HG03457 (cell line): ENCODE data around the gene XBP1.
"Not testable (repeated sequence)": the region's sequence is repeated elsewhere in the genome, so short reads cannot be mapped to it uniquely, and the experiment has no call there.

Source experiments
- ATAC-seq: cut with Tn5 transposase; IDR thresholded peaks from one replicate; pipeline ENCODE4 v1.9.1; 2021; ENCODE audit warnings: moderate number of reproducible peaks; ENCODE audit not compliant: unreplicated experiment

Gene XBP1

DNA sequence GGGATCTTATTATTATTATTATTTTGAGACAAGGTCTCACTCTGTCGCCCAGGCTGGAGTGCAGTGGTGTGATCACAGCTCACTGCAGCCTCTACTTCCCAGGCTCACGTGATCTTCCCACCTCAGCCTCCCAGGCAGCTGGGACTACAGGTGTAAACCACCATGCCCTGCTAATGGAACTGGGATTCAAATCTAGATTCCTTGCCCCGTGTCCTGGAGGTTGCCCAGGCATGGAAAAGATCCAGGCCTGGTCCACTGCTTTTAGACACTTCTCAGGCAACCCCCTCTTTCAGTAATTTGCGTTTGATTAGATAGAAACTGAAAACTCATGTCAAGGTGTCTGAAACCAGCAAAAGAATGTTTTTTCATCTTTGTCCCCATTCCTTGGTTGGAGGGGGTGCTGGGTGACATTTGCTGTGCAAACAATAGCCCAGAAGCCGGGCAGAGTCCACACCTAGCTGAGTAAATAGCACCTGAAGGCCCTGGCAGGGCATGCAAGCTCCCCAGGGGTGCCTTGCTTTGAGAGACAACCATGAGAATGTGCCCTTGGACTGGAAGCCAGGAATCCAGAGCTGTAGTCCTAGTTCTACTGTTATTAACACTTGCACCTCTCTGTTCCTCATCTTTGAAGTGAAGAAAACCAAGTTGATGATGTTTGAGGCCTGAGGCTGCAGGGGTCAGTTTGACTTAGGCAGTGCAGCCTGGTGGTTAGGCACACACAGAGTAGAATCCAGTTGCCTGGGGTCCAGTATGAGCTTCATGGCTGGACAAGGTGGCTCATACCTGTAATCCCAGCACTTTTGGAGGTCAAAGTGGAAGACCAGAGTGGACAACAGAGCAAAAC, 19.1 kb upstream of the XBP1 start:
- no peak for ATAC-seq

DNA sequence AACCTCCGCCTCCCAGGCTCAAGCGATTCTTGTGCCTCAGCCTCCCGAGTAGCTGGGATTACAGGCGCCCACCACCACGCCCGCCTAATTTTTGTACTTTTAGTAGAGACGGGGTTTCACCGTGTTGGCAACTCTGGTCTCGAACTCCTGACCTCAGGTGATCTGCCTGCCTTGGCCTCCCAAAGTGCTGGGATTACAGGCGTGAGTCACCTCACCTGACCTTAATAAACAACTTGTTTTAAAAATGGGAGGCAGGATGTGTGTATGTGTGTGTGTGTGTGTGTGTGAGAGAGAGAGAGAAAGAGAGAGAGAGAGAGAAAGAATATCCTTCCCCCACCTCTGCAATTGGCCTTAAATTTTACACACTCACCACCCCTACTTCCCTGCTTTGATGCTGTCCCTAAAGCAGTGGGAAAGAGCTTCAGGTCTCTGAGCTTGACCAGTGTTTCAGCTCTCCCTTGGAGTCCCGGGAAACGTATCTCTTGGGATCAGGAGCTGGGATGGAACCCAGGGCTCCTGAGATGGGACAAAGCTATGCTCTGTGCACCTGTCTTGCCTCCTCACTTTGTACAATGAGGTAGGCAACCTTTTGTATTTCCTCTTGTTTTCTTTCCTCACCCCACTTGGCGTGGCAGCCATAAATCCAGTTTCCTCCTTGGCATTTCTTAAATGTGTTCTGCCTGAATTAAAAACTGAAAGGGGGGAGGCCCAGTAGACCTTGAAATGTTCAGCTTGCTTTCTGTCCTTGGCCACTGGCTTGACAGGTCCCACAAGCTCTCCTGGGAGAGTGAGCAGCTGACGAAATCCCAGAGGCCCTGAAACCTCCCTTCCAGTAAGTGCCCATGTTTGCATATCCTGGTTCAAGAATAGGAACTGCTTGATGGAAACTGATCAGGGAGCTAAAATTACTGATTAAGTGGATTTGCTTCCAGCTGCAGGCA, 17.8 kb upstream of the XBP1 start:
- no peak for ATAC-seq

DNA sequence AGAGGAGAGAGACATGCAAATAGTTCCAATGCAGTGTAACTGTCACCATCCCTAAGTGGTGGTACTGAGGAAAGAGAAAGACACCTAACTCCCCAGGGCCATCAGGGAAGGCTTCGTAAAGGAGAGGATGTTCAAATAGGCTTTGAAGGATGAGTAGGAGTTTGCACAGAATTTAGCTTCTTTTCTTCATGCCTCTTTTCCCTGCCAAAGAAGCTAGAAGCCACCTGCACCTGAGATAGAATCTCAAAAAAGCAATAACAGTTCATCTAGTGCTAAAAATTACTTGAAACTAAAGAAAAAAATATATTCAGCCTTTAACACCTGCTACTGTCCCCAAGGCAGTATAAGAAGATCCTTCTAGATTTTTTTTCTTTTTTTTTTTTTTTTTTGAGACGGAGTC, 16.7 kb upstream of the XBP1 start:
- ATAC-seq, result no peak

DNA sequence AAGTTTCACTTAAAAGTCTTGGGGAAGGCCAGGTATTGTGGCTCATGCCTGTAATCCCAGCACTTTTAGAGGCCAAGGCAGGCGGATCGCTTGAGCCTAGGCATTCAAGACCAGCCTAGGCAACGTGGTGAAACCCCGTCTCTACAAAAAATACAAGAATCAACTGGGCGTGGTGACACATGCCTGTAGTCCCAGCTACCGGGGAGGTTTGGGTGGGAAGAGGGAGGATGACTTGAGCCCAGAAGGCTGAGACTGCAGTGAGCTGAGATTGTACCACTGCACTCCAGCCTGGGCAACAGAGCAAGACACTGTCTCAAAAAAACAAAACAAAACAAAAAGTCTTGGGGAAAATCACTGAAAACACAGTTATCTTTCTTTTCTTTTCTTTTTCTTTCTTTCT, 15.4 kb upstream of the XBP1 start:
- ATAC-seq, result no peak

DNA sequence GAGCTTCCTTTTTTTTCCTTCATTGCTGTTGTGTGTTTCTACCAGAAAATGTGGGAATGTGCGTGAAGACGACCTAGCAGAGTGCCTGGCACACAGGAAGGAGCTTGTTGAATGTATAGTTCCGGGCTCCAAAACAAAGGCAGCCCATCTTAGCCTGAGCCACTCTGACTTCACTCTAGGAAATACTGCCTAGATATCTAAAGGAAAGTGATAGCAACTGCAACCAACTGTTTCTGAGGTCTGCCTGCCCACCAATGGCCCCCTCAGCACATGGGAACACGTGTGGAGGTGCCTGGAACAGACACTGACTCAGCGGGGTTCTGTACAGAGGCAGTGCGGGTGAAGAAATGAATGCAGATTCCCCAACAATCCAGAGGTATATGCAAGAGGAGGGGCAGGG, 14.7 kb upstream of the XBP1 start:
- ATAC-seq, result no peak

DNA sequence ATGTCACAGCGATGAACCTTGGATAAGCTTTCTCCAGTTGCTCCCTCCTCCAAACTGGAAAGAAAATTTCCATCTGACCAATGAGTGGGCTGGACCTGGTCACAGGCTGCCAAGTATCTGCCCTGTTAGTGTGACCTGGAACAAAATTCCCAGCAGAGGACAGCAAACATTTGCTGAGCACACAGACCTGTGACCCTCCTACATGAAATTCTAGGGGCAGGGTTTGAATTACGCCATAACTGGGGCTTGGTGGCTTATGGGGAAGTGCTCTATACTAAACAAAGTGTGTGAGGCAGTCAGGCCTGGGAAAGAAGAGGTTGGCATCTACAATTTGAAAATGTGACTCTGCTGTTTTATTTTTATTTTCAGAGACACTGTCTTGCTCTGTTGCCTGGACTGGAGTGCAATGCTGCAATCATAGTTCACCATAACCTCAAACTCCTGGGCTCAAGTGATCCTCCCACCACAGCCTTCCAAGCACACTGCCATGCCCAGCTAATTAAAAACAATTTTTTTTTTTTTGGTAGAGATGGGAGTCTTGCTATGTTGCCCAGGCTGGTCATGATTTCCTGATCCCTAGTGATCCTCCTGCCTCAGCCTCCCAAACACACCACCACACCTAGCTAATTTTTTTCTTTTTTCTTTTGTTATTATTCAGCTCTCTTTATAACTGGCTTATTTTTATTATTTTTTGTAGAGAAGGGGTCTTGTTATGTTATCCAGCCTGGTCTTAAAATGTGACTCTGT, 13.6 kb upstream of the XBP1 start:
- no peak for ATAC-seq

DNA sequence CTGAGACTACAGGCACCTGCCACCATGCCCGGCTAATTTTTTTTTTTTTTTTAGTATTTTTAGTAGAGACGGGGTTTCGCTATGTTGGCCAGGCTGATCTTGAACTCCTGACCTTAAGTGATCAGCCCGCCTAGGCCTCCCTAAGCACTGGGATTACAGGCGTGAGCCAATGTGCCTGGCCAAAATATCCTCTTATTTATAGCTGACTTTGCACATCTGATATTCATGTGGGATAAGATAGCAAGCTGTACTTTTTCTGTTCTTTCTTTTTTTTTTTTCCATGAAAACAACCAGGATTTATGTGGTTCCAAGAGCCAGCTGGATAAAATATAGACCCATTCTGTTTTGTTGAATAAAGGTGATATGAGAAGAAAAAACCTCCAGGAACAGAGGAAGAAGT, 12.1 kb upstream of the XBP1 start:
- no peak for ATAC-seq

DNA sequence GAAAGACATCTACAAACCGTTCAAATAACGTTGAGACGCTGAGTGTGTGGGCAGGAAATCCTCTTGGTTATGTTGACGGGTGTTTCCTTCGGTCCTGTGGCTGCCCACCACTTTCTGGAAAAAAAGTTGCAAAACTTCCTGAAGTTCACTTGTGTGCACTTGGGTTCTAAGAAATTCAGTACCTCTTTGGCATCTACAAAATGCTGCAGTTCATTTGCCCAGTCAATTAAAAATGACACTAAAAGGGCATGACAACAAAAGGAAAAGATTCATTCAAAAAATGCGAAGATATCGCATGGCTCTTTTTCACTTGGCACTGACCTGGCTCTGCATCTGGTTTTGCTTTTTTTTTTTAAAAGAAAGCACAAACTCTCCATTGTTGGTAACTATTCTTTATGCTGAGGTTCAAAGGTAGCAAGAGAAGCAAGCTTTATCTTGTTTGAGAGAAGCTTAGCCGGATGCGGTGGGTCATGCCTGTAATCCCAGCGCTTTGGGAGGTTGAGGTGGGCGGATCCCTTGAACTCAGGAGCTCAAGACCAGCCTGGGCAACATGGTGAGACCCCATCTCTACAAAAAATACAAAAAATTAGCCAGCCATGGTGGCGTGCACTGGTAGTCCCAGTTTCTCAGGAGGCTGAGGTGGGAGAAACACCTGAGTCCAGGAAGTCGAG, 10.6 kb upstream of the XBP1 start:
- ATAC-seq, result no peak

DNA sequence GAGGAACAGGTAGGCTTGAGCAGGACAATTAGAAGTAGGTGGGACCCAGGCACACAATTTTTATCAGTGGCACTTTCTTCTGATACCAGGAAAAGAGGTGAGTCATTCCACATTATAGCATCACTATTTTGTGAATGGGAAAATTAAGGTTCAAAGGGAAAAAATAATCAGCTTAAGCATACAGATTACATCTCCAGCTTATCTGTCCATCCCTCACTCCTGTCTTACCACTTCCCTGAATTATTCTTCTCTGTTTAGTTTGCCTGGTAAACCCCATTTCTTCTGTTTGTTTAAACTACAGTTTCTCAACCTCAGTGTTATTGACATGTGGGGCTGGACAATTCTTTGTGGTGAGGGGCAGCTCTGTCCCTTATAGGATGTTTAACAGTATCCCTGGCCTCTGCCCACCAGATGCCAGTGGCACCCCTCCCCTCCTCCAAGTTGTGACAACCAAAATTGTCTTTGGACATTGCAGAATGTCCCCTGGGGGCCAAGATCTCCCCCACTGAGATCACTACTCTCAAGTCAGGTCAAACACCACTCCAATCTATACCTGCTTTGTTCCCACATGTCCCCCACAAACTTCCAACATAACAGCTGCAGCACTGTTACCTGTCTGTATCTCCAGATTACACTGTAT, 8.5 kb upstream of the XBP1 start:
- ATAC-seq, result no peak

DNA sequence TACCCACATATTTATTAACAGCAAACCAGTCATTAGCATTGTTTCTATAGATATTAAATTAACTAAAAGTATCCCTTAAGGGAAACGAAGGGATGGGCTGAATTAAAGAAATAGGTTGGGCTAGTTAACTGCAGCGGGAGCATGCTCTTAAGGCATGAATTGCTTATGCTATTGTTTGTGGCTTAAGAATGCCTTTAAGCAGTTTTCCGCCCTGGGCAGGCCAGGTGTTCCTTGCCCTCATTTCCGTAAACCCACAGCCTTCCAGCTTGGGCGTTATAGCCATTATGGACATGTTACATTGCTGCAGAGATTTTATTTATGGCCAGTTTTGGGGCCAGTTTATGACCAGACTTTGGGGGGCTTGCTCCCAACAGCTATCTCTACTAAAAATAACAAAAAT, 5.1 kb upstream of the XBP1 start:
- not testable (repeated sequence) for ATAC-seq

DNA sequence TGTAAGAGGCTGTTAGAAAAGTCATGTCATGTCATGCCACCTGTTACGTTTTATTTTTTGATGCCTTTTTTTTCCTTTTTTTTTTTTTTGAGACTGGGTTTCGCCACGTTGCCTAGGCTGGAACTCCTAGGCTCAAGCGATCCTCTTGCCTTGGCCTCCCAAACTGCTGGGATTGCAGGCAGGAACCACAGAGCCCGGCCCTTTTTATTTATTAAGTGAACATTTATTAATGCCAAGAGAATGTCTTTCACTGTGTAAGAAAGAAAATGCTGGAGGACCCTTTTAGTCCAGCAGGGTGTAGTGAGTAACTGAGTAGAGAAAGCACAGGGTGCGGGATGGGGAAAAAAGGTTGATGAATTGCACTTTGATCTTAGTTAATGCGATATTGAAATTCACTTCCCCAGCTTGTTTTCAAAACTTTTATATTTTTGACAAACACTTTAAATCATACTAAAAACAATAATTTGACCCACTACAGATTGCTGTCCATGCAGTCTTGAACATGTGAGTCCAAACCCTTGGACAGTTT, 2.3 kb upstream of the XBP1 start:
- no peak for ATAC-seq

DNA sequence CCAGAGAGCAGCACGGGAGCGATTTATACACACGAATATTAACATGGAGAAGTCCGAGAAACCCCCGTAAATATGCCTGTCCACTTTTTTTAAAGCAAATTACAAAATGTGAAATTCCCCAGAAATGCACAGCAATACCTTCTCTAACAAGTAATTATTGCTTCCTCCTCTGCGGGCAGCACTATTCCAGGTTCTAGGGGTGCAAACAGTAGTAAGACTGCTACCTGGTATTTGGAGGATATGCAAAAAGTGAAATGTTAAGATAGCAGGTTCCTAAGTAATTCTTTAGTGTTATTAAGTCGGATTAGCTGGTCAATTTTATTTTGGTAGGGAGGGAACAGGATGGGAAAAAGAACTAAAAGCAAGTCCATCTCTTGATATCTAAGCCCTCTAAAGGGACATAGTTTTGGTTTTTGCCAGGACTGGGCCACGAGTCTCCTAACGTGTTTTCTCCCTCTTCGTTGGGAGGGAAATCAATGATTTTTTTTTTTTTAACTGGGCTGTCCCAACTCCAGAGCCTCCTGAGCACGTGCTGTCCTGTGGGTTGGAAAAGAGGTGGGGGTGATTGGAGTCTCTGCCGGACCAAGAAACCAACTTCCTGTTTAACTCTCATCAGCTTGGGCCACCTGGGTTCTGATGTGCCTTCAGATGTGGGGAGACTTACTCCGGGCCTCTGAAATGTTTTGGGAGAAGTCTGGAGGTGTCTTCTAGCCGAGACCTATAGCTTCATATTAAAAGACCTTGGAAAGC, 1.7 kb upstream of the XBP1 start:
- no peak for ATAC-seq

DNA sequence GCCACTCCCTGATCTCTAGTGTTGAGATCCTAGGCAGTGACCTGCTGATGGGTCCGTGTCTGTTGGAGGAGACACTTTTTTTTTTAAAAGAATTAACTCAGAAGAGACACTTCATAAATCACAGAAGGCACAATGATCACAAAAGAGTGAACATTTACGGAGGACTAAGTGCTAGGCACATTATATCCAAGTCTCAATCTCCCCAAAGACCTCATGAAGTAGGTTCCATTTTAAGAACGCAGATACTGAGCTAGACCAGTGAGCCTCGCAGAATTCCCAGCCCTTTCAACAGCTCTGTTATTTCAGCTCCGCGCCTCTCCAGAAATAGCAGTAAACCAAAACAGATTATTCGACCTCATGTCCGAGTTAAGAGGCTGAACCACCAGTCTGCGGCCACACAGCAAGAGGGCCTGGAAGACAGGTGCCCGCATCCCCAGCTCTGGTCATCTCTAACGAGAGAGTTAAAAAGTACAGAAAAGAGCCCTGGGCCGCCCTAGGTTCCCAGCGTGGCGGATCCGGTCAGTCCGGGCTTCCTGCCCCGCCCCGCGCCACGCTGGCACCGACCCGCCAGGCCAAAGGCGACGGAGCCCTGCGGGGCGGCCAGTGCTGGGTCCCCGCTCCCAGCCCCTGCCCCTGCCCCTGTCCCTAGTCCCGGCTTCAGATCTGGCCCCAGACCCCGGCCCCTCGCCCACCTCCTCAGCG, 612 bp downstream of the XBP1 start:
- ATAC-seq, result peak; percentile 27

DNA sequence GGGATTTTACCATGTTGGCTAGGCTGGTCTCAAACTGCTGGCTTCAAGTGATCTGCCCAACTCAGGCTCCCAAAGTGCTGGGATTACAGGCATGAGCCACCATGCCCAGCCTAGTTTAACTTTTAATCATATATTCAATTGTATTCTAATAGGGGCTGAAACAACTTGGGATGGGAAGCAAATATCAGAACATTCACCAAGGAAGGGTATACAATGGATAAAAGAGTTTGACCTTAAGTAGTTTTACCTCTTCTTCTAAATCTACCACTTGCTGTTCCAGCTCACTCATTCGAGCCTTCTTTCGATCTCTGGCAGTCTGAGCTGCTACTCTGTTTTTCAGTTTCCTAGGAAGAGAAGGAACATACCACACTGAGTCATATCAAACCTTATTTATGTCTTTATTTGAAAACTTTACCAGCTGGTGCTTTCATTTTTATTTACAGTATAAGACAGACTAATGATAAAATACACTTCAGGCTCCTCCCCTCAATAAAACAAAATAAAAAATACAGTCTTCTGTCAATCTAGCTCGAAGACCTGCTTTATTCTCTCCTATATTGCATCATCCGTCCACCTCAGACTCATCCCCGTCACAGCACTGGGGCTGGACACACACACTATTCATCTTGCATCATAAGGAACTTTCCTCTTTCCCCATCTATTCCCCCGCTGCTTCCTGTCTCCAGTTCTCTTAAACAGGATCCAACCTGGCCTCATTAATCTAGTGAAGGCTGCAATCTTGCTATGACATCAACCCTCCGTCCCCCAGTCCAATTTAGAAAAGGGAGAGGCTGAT, 1.4 kb downstream of the XBP1 start:
- ATAC-seq, result no peak

DNA sequence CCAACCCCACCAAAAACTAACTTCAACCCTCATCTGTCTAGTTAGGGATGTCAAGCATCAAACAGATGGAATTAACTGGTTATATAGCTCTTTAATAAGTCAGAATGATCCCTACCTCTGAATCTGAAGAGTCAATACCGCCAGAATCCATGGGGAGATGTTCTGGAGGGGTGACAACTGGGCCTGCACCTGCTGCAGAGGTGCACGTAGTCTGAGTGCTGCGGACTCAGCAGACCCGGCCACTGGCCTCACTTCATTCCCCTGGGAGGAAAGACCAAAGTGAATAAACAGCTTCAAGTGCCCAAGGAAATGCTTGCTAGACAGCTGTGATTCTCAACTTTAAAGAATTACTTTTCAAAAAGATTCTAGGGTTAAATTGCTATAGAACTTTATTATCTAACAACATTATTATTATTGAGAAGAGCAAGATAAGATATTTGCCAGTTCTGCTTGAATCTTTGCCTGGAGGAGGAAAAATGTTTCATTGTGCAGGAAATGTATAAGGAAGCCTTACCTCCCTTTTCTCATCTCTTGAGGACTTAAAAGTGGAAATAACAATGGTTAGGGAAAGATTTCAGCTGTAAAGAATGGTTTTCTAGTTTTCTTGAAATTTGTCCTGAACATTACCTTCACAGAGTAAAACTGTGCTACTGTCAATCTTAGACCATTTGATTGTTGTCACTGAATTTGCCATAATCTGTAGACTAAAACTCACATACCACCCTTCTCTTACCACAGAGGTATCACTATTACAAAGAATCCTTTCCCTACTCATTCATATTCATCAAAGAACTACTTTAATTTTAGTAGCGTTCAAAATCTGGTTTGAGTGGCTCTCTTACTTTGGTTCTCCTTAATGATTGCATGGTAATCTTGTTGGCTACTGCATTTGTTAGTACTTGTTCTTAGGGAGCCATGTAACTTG, 4.2 kb downstream of the XBP1 start:
- no peak for ATAC-seq

DNA sequence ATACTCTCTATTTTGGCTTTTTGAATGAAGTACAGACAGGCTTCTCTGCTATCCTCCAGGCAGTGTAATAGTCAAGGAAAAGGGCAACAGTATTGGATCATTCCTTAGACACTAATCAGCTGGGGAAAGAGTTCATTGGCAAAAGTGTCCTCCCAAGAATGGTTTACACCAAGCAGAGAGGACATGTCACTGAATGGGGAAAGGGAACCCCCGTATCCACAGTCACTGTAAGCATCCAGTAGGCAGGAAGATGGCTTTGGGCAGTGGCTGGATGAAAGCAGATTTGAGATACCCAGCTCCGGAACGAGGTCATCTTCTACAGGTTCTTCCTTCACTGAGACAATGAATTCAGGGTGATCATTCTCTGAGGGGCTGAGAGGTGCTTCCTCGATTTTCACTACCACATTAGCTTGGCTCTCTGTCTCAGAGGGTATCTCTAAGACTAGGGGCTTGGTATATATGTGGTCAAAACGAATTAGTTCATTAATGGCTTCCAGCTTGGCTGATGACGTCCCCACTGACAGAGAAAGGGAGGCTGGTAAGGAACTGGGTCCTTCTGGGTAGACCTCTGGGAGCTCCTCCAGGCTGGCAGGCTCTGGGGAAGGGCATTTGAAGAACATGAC, 5.2 kb downstream of the XBP1 start:
- no peak for ATAC-seq
